ENCODE data around the gene C12orf56. TPM values are rescaled to one million over a fixed set of nuclear protein-coding genes. Genes with fewer than 3 reads are reported as not detected.
"Not testable (repeated sequence)": the region's sequence is repeated elsewhere in the genome, so short reads cannot be mapped to it uniquely, and the experiment has no call there.

C12orf56 gene
- total RNA-seq, 2 donors from 2014 or later: not detected

DNA sequence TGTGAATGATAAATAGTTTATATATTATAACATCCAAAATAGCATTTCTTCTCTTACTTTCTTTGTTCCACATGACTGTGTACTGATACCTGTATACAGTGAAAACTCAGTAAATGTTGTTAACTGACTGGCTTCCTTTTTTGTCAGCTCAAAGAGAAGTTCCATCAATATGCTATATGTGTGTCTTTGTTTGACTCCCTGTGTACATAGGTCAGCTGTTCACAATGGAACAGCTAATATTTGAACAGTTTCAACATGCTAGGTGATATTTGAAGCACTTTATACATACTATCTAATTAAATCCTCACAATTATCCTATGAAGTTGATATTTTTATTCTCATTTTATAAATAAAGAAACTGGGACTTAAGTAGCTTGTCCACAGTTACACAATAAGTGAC lies 153.2 kb downstream of the C12orf56 start:
- Mint-ChIP-seq H3K4me1 (ENCODE audit: low read depth) (no peaks in the 10 kb centered on the region), H3K4me3 (no peak overlapping the region), H3K27me3 (ENCODE audit: low read depth) (peaks cover 18% of the 10 kb centered on the region), H3K9me3 (no peaks in the 10 kb centered on the region), H3K27ac (no peak overlapping the region), H3K36me3 (ENCODE audit: insufficient read depth in 2 of 2) (no peaks in the 10 kb centered on the region)
- no peak for DNase-seq
- no peak for ATAC-seq (replicated peaks in 1 of 2)

GRCh38 chr12:64236549-64236948 lies 154.0 kb downstream of the C12orf56 start:
- no peaks in the 10 kb centered on the region for H3K4me1 Mint-ChIP-seq (ENCODE audit: low read depth)
- ATAC-seq (replicated peaks in 1 of 2) (no peak), DNase-seq (no peak)
- H3K36me3 Mint-ChIP-seq (ENCODE audit: insufficient read depth in 2 of 2): no peaks in the 10 kb centered on the region
- H3K4me3 Mint-ChIP-seq: no peak overlapping the region
- H3K27ac Mint-ChIP-seq: no peak overlapping the region
- no peaks in the 10 kb centered on the region for H3K9me3 Mint-ChIP-seq
- peaks cover 13% of the 10 kb centered on the region for H3K27me3 Mint-ChIP-seq (ENCODE audit: low read depth)

GRCh38 chr12:64232196-64232595 lies 158.4 kb downstream of the C12orf56 start:
- Mint-ChIP-seq H3K4me1 (ENCODE audit: low read depth) (no peaks in the 10 kb centered on the region), H3K27ac (no peak overlapping the region), H3K4me3 (no peak overlapping the region), H3K9me3 (no peaks in the 10 kb centered on the region), H3K36me3 (ENCODE audit: insufficient read depth in 2 of 2) (no peaks in the 10 kb centered on the region), H3K27me3 (ENCODE audit: low read depth) (peaks cover 12% of the 10 kb centered on the region)
- ATAC-seq (replicated peaks in 1 of 2) (no peak), DNase-seq (no peak)

- DNase-seq: no peak
- peaks cover 18% of the 10 kb centered on the region for H3K27me3 Mint-ChIP-seq (ENCODE audit: low read depth)
- H3K36me3 Mint-ChIP-seq (ENCODE audit: insufficient read depth in 2 of 2): no peaks in the 10 kb centered on the region
Measured at GRCh38 chr12:64229796-64230195, 160.8 kb downstream of the C12orf56 start.

DNA sequence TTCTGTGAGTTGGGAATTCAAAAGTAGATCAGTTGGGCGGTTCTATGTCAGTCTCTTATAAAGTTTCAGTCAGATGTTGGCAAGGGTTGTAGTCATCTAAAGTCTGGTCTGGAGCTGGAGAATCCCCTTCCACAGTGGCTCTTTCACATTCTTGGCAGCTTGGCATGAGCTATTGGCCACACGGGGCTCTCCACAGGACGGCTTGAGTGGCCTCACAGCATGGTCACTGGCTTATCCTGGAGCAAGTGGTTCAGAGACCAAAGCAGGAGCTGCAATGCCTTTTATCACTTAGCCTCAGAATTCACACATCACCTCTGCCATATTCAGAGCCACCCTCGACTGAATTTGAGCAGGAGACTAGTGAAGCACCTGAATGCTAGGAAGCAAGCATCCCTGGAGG lies 161.3 kb downstream of the C12orf56 start:
- no peaks in the 10 kb centered on the region for H3K36me3 Mint-ChIP-seq (ENCODE audit: insufficient read depth in 2 of 2)
- no peak overlapping the region for H3K27ac Mint-ChIP-seq
- ATAC-seq (replicated peaks in 1 of 2) (no peak), DNase-seq (no peak)
- no peaks in the 10 kb centered on the region for H3K9me3 Mint-ChIP-seq
- H3K4me1 Mint-ChIP-seq (ENCODE audit: low read depth): no peaks in the 10 kb centered on the region
- no peak overlapping the region for H3K4me3 Mint-ChIP-seq
- peaks cover 12% of the 10 kb centered on the region for H3K27me3 Mint-ChIP-seq (ENCODE audit: low read depth)

More at GRCh38 chr12:64229796-64230195, 160.8 kb downstream of the C12orf56 start:
- no peaks in the 10 kb centered on the region for H3K4me1 Mint-ChIP-seq (ENCODE audit: low read depth)
- H3K27ac Mint-ChIP-seq: no peak overlapping the region
- no peak for ATAC-seq (replicated peaks in 1 of 2)
- no peaks in the 10 kb centered on the region for H3K9me3 Mint-ChIP-seq
- no peak overlapping the region for H3K4me3 Mint-ChIP-seq

DNA sequence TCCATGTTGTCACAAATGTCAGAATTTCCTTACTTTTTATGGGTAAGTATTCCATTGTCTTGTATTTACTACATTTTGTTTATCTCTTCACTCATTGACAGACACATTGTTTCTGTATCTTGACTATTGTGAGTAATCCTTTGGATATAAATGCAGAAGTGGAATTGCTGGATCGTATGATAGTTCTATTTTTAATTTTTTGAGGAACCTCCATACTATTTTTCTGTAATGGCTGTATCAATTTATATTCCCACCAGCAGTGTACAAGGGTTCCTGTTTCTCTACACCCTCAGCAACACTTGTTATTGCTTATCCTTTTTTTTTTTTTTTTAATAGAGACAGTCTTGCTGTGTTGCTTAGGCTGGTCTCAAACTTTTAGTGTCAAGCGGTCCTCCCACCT lies 164.9 kb downstream of the C12orf56 start:
- Mint-ChIP-seq H3K27ac (no peak overlapping the region), H3K27me3 (ENCODE audit: low read depth) (peaks cover 6% of the 10 kb centered on the region), H3K9me3 (no peaks in the 10 kb centered on the region), H3K36me3 (ENCODE audit: insufficient read depth in 2 of 2) (peaks cover 2 to 3% of the 10 kb centered on the region in 2 donors), H3K4me3 (no peak overlapping the region), H3K4me1 (ENCODE audit: low read depth) (peaks cover 12% of the 10 kb centered on the region)
- DNase-seq (no peak), ATAC-seq (replicated peaks in 1 of 2) (no peak)

GRCh38 chr12:64222009-64222765 lies 168.4 kb downstream of the C12orf56 start, which contains the start of gene KICS2:
TSS of gene KICS2 (minus strand) at chr12:64222296. CDS start at chr12:64222237, 59 bp downstream.
- Mint-ChIP-seq H3K27me3 (ENCODE audit: low read depth) (peaks cover 6% of the 10 kb centered on the region), H3K36me3 (ENCODE audit: insufficient read depth in 2 of 2) (peaks cover 2 to 3% of the 10 kb centered on the region in 2 donors), H3K4me3 (peak within 1 kb of the TSS; percentile 96 to 100), H3K27ac (peak within 1 kb of the TSS; percentile 88), H3K9me3 (no peaks in the 10 kb centered on the region), H3K4me1 (ENCODE audit: low read depth) (peaks cover 36% of the 10 kb centered on the region)
- DNase-seq: peak; percentile 92
- ATAC-seq (replicated peaks in 1 of 2): peak; percentile 97 to 98

DNA sequence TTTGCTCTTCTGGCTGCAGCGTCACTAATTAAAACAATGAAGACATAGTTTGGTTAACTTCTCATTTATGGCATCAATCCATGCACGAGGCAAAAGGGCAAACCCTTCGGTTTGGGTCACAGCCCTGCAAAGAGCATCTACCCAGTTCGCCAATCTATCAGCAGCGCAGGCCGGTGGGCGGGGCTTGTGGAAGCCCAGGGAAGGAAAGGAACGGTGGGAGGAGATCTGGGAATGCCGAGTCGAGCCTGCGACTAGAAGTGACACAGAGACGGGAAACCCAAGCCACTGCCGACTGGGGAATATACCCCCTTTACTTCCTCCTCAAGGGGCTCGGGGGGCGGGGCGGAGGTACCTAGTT lies 168.9 kb downstream of the C12orf56 start:
- H3K4me3 Mint-ChIP-seq: peak overlapping the region; percentile 96 to 100
- no peaks in the 10 kb centered on the region for H3K9me3 Mint-ChIP-seq
- H3K36me3 Mint-ChIP-seq (ENCODE audit: insufficient read depth in 2 of 2): peaks cover 2 to 3% of the 10 kb centered on the region in 2 donors
- H3K4me1 Mint-ChIP-seq (ENCODE audit: low read depth): peaks cover 36% of the 10 kb centered on the region
- ATAC-seq (replicated peaks in 1 of 2) (peak; percentile 28 to 41), DNase-seq (peak; percentile 47 to 57)
- H3K27ac Mint-ChIP-seq: peak overlapping the region; percentile 82
- H3K27me3 Mint-ChIP-seq (ENCODE audit: low read depth): peaks cover 6% of the 10 kb centered on the region

- H3K9me3 Mint-ChIP-seq: no peaks in the 10 kb centered on the region
- peaks cover 36% of the 10 kb centered on the region for H3K4me1 Mint-ChIP-seq (ENCODE audit: low read depth)
- peak overlapping the region; percentile 38 for H3K27ac Mint-ChIP-seq
- H3K4me3 Mint-ChIP-seq: peak overlapping the region in 1 of 2 donors; percentile 50
- H3K27me3 Mint-ChIP-seq (ENCODE audit: low read depth): no peaks in the 10 kb centered on the region
- DNase-seq: no peak
- peaks cover 2 to 3% of the 10 kb centered on the region in 2 donors for H3K36me3 Mint-ChIP-seq (ENCODE audit: insufficient read depth in 2 of 2)
- no peak for ATAC-seq (replicated peaks in 1 of 2)
Measured at GRCh38 chr12:64220046-64220445, 170.5 kb downstream of the C12orf56 start.

DNA sequence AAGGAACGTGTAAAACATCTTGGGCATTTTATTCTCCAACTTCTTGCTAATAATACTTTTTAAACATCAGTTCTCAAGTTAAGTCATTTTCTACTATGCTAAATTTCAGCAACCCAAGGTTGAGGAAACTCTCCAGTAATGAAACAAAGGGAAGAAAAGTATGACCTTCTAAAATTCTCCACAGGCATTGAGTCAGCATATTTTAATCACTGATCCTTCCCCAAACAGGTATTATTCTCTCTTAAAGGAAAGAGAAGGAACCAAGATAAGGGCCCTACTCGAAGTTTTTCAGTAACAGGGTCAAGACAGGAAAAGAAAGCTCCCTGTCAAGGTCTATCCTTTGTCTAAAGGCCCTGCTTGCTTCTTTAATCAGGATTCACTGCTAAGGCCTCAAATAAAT lies 171.4 kb downstream of the C12orf56 start:
- no peaks in the 10 kb centered on the region for H3K9me3 Mint-ChIP-seq
- peak overlapping the region; percentile 86 for H3K27ac Mint-ChIP-seq
- no peaks in the 10 kb centered on the region for H3K27me3 Mint-ChIP-seq (ENCODE audit: low read depth)
- no peak for ATAC-seq (replicated peaks in 1 of 2)
- peaks cover 2 to 3% of the 10 kb centered on the region in 2 donors for H3K36me3 Mint-ChIP-seq (ENCODE audit: insufficient read depth in 2 of 2)
- no peak for DNase-seq
- H3K4me1 Mint-ChIP-seq (ENCODE audit: low read depth): peaks cover 36% of the 10 kb centered on the region
- peak overlapping the region; percentile 10 to 82 for H3K4me3 Mint-ChIP-seq

- no peaks in the 10 kb centered on the region for H3K9me3 Mint-ChIP-seq
- peak overlapping the region; percentile 48 to 82 for H3K4me3 Mint-ChIP-seq
- no peak for DNase-seq
- peaks cover 36% of the 10 kb centered on the region for H3K4me1 Mint-ChIP-seq (ENCODE audit: low read depth)
- H3K27ac Mint-ChIP-seq: peak overlapping the region; percentile 69
- peaks cover 2 to 6% of the 10 kb centered on the region in 2 donors for H3K36me3 Mint-ChIP-seq (ENCODE audit: insufficient read depth in 2 of 2)
- H3K27me3 Mint-ChIP-seq (ENCODE audit: low read depth): no peaks in the 10 kb centered on the region
- no peak for ATAC-seq (replicated peaks in 1 of 2)
Measured at GRCh38 chr12:64218597-64218996, 172.0 kb downstream of the C12orf56 start.

- H3K4me3 Mint-ChIP-seq; ATAC-seq (replicated peaks in 1 of 2); H3K9me3 Mint-ChIP-seq; H3K36me3 Mint-ChIP-seq (ENCODE audit: insufficient read depth in 2 of 2); H3K27me3 Mint-ChIP-seq (ENCODE audit: low read depth); DNase-seq: not testable (repeated sequence)
- peak overlapping the region; percentile 39 for H3K27ac Mint-ChIP-seq
- peaks cover 36% of the 10 kb centered on the region for H3K4me1 Mint-ChIP-seq (ENCODE audit: low read depth)
Measured at GRCh38 chr12:64217643-64218042, 172.9 kb downstream of the C12orf56 start.

GRCh38 chr12:64216239-64216638 lies 174.3 kb downstream of the C12orf56 start:
- Mint-ChIP-seq H3K27me3 (ENCODE audit: low read depth) (no peaks in the 10 kb centered on the region), H3K4me1 (ENCODE audit: low read depth) (peaks cover 31% of the 10 kb centered on the region), H3K36me3 (ENCODE audit: insufficient read depth in 2 of 2) (peaks cover 2 to 5% of the 10 kb centered on the region in 2 donors), H3K4me3 (no peak overlapping the region), H3K9me3 (no peaks in the 10 kb centered on the region), H3K27ac (no peak overlapping the region)
- DNase-seq (no peak), ATAC-seq (replicated peaks in 1 of 2) (no peak)

All from activated T-cell treated with anti-CD3 and anti-CD28 coated beads, Interleukin-2, amount 50 U/mL, for 72 hours (primary cell).